ENCODE results near the gene AREL1.

The AREL1 gene

DNA sequence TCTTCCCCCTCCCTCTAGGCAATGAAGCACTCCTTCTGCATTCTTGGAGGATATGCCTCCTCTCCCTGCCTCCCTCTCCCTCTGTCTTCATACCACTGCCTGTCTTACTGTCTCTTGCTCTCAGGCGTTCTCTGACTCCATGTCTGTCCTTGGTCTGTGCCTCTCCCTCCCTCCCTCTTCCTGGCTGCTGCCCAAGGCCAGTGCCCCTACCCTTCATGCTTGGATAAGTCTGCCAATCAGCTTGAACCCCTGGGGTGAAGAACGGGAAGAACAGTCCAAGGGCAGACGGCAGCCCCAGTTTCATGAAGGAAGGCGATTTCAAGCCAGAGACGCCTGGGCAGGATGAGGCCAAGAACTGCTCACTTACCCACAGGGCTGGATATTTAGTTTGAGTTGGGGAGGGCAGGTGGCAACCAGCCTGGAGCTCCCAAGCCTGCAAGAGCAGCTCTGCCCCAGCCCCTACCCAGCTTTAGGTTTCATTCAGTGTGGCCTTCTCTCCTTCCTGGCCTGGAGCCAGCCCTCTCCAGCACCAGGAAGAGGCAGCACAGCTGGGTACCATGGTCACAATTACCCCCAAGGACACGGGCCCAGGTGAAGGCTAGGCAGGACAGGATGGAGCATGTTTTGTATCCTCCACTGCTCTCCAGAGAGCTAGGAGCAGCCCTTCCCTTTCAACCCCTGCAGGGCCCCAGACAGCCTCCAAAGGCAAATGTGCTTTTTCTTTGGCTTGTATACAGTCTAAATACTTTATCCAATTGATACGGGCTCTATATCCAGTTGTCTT, 65.0 kb downstream of the AREL1 start (continued):
- TF ChIP-seq, protein P1, sequence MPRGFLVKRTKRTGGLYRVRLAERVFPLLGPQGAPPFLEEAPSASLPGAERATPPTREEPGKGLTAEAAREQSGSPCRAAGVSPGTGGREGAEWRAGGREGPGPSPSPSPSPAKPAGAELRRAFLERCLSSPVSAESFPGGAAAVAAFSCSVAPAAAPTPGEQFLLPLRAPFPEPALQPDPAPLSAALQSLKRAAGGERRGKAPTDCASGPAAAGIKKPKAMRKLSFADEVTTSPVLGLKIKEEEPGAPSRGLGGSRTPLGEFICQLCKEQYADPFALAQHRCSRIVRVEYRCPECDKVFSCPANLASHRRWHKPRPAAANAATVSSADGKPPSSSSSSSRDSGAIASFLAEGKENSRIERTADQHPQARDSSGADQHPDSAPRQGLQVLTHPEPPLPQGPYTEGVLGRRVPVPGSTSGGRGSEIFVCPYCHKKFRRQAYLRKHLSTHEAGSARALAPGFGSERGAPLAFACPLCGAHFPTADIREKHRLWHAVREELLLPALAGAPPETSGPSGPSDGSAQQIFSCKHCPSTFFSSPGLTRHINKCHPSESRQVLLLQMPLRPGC (tag by site-specific recombination; IDR thresholded peaks at IDR 0.05) = no peak
- TF ChIP-seq, protein P2, sequence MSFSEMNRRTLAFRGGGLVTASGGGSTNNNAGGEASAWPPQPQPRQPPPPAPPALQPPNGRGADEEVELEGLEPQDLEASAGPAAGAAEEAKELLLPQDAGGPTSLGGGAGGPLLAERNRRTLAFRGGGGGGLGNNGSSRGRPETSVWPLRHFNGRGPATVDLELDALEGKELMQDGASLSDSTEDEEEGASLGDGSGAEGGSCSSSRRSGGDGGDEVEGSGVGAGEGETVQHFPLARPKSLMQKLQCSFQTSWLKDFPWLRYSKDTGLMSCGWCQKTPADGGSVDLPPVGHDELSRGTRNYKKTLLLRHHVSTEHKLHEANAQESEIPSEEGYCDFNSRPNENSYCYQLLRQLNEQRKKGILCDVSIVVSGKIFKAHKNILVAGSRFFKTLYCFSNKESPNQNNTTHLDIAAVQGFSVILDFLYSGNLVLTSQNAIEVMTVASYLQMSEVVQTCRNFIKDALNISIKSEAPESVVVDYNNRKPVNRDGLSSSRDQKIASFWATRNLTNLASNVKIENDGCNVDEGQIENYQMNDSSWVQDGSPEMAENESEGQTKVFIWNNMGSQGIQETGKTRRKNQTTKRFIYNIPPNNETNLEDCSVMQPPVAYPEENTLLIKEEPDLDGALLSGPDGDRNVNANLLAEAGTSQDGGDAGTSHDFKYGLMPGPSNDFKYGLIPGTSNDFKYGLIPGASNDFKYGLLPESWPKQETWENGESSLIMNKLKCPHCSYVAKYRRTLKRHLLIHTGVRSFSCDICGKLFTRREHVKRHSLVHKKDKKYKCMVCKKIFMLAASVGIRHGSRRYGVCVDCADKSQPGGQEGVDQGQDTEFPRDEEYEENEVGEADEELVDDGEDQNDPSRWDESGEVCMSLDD (tag by site-specific recombination; IDR thresholded peaks at IDR 0.05) = 0 out of 2 replicates have a peak, but pooled peaks have one; percentile 25
- no peak for TF ChIP-seq ZNF175 (tag by site-specific recombination; IDR thresholded peaks at IDR 0.05)
- TF ChIP-seq ZNF114 (tag by site-specific recombination; IDR thresholded peaks at IDR 0.05) = no peak
- no peak for TF ChIP-seq ZNF239 (tag by site-specific recombination; IDR thresholded peaks at IDR 0.05)
- TF ChIP-seq, protein P3, sequence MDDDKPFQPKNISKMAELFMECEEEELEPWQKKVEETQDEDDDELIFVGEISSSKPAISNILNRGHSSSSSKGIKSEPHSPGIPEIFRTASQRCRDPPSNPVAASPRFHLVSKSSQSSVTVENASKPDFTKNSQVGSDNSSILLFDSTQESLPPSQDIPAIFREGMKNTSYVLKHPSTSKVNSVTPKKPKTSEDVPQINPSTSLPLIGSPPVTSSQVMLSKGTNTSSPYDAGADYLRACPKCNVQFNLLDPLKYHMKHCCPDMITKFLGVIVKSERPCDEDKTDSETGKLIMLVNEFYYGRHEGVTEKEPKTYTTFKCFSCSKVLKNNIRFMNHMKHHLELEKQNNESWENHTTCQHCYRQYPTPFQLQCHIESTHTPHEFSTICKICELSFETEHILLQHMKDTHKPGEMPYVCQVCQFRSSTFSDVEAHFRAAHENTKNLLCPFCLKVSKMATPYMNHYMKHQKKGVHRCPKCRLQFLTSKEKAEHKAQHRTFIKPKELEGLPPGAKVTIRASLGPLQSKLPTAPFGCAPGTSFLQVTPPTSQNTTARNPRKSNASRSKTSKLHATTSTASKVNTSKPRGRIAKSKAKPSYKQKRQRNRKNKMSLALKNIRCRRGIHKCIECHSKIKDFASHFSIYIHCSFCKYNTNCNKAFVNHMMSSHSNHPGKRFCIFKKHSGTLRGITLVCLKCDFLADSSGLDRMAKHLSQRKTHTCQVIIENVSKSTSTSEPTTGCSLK (tag by site-specific recombination; IDR thresholded peaks at IDR 0.05) = no peak
- TF ChIP-seq, protein P4, sequence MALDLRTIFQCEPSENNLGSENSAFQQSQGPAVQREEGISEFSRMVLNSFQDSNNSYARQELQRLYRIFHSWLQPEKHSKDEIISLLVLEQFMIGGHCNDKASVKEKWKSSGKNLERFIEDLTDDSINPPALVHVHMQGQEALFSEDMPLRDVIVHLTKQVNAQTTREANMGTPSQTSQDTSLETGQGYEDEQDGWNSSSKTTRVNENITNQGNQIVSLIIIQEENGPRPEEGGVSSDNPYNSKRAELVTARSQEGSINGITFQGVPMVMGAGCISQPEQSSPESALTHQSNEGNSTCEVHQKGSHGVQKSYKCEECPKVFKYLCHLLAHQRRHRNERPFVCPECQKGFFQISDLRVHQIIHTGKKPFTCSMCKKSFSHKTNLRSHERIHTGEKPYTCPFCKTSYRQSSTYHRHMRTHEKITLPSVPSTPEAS (tag by site-specific recombination; IDR thresholded peaks at IDR 0.05) = no peak
- TF ChIP-seq ZNF184 (tag by site-specific recombination; IDR thresholded peaks at IDR 0.05) = no peak
- no peak for TF ChIP-seq OVOL3 (tag by site-specific recombination; IDR thresholded peaks at IDR 0.05)
- no peak for TF ChIP-seq ZNF266 (tag by site-specific recombination; IDR thresholded peaks at IDR 0.05; ENCODE audit: low read depth)
- peak; percentile 60 for TF ChIP-seq ZIC2 (tag by site-specific recombination; IDR thresholded peaks at IDR 0.05)
- no peak for TF ChIP-seq ZNF670 (tag by site-specific recombination; IDR thresholded peaks at IDR 0.05; ENCODE audit: low read depth)
- no peak for TF ChIP-seq KLF9 (tag by site-specific recombination; IDR thresholded peaks at IDR 0.05; ENCODE audit: low read depth)
- no peak for TF ChIP-seq ZNF501 (tag by site-specific recombination; IDR thresholded peaks at IDR 0.05)
- TF ChIP-seq HOXC10 (CRISPR knock-in tag; IDR thresholded peaks at IDR 0.05) = no peak
- TF ChIP-seq, protein P5, sequence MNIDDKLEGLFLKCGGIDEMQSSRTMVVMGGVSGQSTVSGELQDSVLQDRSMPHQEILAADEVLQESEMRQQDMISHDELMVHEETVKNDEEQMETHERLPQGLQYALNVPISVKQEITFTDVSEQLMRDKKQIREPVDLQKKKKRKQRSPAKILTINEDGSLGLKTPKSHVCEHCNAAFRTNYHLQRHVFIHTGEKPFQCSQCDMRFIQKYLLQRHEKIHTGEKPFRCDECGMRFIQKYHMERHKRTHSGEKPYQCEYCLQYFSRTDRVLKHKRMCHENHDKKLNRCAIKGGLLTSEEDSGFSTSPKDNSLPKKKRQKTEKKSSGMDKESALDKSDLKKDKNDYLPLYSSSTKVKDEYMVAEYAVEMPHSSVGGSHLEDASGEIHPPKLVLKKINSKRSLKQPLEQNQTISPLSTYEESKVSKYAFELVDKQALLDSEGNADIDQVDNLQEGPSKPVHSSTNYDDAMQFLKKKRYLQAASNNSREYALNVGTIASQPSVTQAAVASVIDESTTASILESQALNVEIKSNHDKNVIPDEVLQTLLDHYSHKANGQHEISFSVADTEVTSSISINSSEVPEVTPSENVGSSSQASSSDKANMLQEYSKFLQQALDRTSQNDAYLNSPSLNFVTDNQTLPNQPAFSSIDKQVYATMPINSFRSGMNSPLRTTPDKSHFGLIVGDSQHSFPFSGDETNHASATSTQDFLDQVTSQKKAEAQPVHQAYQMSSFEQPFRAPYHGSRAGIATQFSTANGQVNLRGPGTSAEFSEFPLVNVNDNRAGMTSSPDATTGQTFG (tag by site-specific recombination; IDR thresholded peaks at IDR 0.05; ENCODE audit: borderline replicate concordance) = no peak
- peak; percentile 78 for TF ChIP-seq FEZF1 (tag by site-specific recombination; IDR thresholded peaks at IDR 0.05)
- TF ChIP-seq ZNF473 (tag by site-specific recombination; IDR thresholded peaks at IDR 0.05) = no peak
- 0 out of 2 replicates have a peak, but pooled peaks have one; percentile 36 for TF ChIP-seq ZNF660 (tag by site-specific recombination; IDR thresholded peaks at IDR 0.05)
- TF ChIP-seq ZBTB20 (tag by site-specific recombination; IDR thresholded peaks at IDR 0.05) = peak; percentile 19; the same call in 1 of the 2 replicates
- 0 out of 2 replicates have a peak, but pooled peaks have one; percentile 17 for TF ChIP-seq ZNF548 (tag by site-specific recombination; IDR thresholded peaks at IDR 0.05)
- TF ChIP-seq SALL2 (tag by site-specific recombination; IDR thresholded peaks at IDR 0.05; ENCODE audit: borderline replicate concordance) = no peak
- no peak for TF ChIP-seq SP3 (tag by site-specific recombination; IDR thresholded peaks at IDR 0.05)
- 0 out of 2 replicates have a peak, but pooled peaks have one; percentile 51 for TF ChIP-seq ZBTB17 (tag by site-specific recombination; IDR thresholded peaks at IDR 0.05)
- TF ChIP-seq HOXA7 (CRISPR knock-in tag; IDR thresholded peaks at IDR 0.05; ENCODE audit: borderline replicate concordance) = no peak
- no peak for TF ChIP-seq ZNF248 (tag by site-specific recombination; IDR thresholded peaks at IDR 0.05)
- no peak for TF ChIP-seq ZNF792 (tag by site-specific recombination; IDR thresholded peaks at IDR 0.05)
- TF ChIP-seq SP2 (tag by site-specific recombination; IDR thresholded peaks at IDR 0.05) = no peak
- TF ChIP-seq TRIM28 (IDR thresholded peaks at IDR 0.05; ENCODE audit: borderline replicate concordance, low read length) = no peak
- TF ChIP-seq ZNF341 (tag by site-specific recombination; IDR thresholded peaks at IDR 0.05; ENCODE audit: low read depth) = no peak
- no peak for TF ChIP-seq TCF7L2 (IDR thresholded peaks at IDR 0.05; ENCODE audit: borderline replicate concordance, low read depth, low read length)
